ENCODE results near the gene FGD5.
A peak's percentile ranks its signal among the peaks of the same experiment; 100 is the strongest.

Gene FGD5

DNA sequence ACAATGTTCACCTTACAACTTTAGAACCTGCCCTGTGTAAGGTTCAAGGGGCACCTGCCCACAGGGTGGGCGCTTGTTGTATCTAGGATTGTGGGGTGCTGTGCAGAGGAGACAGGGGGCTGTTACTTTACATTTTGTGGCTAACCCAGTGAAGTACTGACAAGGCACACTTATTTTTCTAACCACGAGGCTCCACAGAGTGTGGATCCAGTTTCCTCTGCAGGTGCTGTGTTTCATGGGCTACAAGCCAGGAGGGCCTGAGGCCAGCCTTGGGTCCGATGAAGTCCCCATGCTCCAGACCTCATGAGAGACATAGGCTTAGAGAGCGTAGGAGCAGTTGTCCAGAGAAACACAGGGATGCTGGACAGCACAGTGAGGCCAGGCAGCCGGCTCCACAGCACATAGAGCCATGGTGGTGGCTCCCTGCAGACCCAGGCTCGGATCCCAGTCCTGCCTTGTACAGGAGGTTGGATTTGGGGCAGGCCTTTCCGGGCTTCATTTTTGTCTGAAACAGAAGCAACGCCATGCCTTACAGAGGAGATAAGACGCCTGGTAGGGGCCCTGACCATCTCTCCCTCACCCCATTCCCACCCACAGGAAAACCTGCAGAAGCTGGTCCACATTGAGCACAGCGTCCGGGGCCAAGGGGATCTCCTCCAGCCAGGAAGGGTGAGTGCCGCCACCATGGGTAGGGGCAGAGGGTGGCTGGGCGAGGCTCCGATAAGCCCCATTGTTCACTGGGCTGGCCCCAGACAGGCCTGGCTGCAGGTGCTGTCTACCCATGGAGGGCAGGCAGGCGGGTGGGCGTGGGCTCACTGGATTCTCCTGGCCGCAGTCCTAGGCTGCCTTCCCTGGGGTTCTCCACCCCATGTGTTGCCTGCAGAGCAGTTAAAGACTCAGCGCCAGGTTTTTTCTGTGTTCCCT, 88.5 kb downstream of the FGD5 start:
- DNase-seq, result no peak

DNA sequence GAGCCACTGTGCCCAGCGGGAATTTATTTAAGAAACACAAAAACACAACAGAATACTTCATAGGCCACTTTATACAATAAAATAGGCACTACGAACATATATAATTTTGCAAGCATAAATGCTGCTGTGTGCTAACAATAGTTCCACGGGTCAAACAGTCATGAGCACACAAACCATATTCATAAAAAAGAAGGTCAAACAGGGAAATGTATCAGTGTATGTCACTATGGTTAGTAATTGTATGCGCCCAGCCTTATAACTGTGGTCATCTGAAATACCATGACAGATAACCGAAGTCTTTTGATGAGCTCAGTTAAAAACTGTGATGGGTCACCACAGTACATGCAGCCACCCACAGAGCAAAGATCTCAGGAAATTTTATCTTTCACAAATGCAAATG, 90.5 kb downstream of the FGD5 start:
- DNase-seq, result no peak

DNA sequence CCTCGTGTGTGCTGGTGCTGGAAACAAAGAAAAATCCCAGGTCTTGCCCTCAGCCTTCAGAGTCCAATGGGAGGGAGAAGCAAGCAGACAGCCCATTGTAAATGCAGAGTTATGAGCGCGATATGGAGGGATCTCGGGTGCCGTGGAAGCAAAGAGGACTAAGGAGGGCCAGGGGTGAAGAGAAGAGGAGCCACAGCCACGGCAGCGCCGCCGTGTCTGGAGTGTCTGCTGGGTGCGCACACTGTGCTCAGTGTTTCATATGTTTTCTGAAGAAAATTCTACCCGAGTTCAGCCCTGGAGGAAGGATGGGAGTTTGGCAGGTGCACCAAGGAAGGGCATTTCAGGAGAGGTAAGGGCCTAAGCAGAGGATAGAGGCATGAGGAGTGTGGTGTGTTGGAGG, 92.9 kb downstream of the FGD5 start:
- no peak for DNase-seq

- no peak for DNase-seq
Observed at GRCh38 chr3:14913071-14913925, 94.5 kb downstream of the FGD5 start.

DNA sequence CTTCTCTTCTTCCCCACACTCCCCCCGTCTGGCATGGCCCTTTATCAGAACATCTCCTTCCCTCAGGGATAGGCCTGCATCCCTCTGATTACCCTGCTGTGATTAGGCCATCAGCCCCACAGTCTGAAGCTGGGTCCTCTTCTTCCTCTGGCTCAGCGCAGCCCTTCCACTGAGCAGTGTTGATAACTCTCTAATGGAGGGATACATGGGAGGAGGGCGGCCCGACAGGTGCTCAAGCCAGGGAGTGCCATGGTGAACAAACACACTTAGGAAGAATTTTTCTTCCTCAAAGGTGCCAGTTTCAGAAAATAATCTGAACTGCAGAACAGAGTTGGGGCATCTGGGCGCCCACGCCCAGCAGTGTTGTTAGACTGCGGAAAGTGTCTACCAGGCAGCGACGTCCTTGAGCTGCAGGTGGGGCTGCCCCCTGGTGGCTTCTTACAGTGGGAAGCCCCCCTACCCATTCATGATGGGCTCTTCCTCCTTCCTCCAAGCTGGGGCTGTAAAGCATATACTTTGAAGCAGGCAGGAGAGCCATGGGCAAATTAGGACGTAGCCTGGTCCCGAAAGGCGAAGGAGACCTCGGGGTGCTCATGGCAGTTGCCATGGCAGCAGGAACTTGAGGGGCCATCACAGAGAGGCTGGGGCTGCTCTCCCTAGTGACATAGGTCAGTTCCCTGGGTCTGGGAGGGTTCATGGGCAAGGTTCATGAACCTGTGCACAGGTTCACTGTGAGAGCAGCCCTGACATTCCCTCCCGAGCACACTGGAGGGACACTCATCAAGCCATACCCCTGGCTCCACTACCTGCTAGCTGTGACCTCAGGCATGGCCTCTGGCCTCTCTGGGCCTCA, 95.4 kb downstream of the FGD5 start:
- no peak for DNase-seq

- DNase-seq, result no peak
Observed at GRCh38 chr3:14914779-14915117, 96.0 kb downstream of the FGD5 start.

- no peak for DNase-seq
Observed at GRCh38 chr3:14915636-14916222, 97.0 kb downstream of the FGD5 start.

- no peak for DNase-seq
Observed at GRCh38 chr3:14918356-14918860, 99.6 kb downstream of the FGD5 start.

GRCh38 chr3:14920536-14920935, 101.8 kb downstream of the FGD5 start:
- DNase-seq, result no peak

DNA sequence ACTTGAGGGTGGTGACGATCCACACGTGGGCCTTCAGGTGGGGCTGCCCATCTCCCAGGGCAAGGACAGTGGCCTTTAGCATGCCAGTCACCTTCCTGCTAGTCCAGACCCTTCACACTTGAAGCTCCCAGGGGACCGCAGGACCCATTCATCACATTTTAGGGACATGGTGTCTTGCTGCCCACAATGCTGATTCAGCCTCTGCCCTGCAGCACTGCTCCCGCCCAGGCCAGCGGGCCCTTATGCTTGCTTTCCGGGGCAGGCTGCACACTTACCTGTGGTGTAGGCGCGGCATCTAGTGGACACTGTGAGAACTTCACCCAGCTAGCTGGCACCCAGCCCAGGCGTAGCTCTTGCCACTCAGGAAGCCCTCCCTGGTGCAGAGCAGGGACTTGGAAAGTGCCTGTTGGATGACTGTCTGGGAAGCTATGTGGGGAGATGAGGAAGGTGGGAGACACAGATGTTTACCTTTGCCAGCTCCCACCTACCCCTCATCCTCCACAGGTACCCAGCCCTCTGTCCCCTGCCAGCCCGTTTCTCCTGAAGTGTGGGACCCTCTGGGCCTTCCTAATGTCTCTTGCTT, 102.4 kb downstream of the FGD5 start:
- peak; percentile 74 for DNase-seq

DNA sequence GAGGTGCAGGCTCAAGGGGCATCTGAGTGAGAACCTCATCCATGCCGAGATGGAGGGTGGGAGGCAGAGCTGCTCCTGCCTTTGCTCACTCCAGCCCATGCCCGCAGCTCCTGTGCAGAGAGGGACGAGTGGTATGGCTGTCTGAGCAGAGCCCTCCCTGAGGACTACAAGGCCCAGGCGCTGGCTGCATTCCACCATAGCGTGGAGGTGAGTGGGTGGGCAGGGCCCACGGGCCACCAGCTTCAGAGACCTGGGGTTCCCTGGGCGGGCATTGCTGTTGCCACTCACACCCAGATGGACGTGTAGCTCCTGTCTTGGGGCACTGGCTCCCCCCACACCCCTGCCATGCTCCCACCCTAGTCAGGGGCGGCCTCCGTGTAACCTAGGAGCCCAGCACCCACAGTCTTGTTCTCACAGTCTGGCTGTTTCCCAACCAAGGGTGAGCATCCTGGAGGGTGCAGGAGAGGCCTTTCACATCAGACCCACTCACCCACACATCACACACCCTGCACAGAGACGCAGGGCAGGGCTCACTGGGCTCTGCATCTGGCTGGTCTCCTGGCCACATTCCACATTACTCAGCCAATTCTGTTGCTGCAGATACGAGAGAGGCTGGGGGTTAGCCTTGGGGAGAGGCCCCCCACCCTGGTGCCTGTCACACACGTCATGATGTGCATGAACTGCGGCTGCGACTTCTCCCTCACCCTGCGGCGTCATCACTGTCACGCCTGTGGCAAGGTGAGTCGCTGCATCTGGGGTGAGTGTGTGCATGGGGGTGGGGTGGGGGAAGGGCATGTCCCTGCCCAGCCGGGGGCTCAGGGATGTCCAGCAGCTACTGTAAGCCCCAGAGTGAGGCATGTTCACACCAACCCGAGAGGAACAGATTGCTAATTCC, 103.3 kb downstream of the FGD5 start:
- no peak for DNase-seq

- no peak for DNase-seq
Observed at GRCh38 chr3:14922863-14923262, 104.1 kb downstream of the FGD5 start.

- DNase-seq, result no peak
Observed at GRCh38 chr3:14923476-14923875, 104.7 kb downstream of the FGD5 start.

- peak; percentile 28 for DNase-seq
Observed at GRCh38 chr3:14925729-14926591, 107.2 kb downstream of the FGD5 start.

DNA sequence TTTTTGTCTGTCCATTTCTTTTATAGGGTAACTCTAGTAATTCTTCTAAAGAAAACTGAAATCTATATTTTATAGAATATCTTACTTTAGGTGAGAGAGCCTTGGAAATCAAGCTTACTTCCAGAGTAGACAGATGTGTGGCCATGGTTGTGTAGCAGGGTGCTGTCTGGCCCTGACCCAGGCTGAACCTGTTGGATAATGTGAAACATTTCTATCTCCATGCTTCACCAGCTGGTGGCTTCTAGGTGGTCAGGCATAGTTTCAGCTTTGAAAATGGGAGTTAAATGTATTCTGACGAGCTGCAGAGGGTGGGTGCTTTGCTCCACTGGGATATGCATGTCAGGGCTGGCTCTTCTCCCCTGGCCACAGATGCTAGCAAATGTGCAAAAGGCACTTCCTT, 107.8 kb downstream of the FGD5 start:
- DNase-seq, result no peak

- DNase-seq, result no peak
Observed at GRCh38 chr3:14927308-14927707, 108.5 kb downstream of the FGD5 start.

DNA sequence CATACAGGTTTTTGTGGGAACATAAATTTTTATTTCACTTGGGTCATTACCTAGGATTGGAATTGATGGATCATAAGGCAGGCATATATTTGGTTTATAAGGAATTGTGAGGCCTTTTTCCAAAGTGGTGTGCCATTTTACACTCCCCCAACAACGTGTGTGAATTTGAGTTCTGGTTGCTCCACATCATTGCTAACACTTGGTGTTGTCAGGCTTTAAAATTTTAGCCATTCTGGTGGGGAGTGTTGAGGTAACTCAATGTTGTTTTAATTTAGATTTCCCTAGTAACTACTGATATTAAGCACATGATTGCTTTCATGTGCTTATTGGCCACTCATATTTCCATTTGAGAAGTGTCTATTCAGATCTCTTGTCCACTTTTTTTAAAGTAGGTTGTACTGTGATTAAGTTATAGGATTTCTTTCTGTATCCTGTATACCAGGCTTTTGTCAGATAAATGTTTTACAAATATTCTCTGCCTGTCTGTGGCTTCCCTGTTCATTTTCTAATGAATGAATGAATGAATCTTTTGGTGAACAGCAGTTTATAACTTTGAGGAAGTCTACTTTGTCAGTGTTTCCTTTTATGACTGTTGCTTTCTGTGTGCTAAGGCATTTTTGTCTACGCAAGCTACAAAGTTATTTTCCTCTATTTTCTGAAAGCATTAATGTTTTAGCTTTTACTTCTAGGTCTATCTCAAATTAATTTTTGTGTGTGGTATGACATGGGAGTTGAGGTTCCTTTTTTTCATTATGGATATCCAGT, 110.7 kb downstream of the FGD5 start:
- no peak for DNase-seq

- DNase-seq, result no peak
Observed at GRCh38 chr3:14933820-14934425, 115.2 kb downstream of the FGD5 start.

Data from CD4-positive, alpha-beta T cell treated with Interleukin-15 for 1 hour (primary cell).